Stimulated activated CD8-positive, alpha-beta memory T cell treated with anti-CD3 and anti-CD28 coated beads, Interleukin-2, amount 100 ng/mL, for 48 hours (primary cell): Measurements from ENCODE around the gene UBXN7.
"Not testable (repeated sequence)": the region's sequence is repeated elsewhere in the genome, so short reads cannot be mapped to it uniquely, and the experiment has no call there.

Experiments used
- DNase-seq, 2 donors: peaks; one replicate each; pipeline ENCODE4 v3.0.0-alpha.2; 2020; ENCODE audit warnings: low read depth in 2 of 2

Gene UBXN7

GRCh38 chr3:196356556-196356955, 75.7 kb downstream of the UBXN7 start:
- no peak for DNase-seq

DNA sequence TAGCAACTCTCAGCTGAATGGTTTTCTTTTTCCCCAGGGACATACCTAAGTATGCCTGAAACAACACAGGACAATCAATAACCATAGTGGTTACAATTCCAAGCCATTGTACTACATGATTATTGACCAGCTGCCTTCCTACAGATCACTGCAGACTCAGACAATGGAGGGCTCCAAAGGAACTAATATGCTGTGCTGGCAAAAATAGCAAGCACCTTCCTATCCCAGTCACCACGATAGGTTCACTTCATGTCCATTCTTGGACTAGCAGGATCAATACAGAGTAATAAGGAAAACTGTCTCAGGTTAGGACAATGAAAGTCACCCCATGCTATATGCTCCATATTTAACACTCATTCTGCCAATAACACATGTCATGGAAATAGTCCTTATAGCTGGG, 76.6 kb downstream of the UBXN7 start:
- DNase-seq, result no peak

DNA sequence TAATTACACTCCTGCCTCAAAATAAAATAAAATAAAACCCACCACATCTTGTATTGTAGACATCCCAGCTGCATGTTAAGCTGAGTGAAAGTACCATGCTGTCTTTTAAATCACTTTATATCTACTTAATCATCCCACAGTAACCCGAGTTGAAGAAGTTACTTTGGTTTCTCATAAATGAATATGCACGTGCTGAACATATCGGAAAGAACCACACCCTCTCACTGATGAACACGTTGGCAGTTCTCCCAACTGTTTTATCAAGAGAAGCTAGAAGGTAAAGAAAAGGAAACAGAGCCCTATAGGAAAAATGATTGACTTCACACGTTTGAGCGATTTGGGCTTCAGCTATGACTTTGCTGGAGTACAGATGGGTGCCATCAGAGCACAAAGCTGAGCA, 78.1 kb downstream of the UBXN7 start:
- no peak for DNase-seq

- no peak for DNase-seq
These were observed 80.7 kb downstream of the UBXN7 start for GRCh38 chr3:196351541-196351940.

GRCh38 chr3:196350067-196350466, 82.2 kb downstream of the UBXN7 start:
- no peak for DNase-seq

GRCh38 chr3:196348698-196349097, 83.5 kb downstream of the UBXN7 start:
- DNase-seq, result no peak

GRCh38 chr3:196344663-196345062, 87.6 kb downstream of the UBXN7 start:
- DNase-seq, result no peak

- DNase-seq, result not testable (repeated sequence)
These were observed 88.3 kb downstream of the UBXN7 start for GRCh38 chr3:196343917-196344316.

DNA sequence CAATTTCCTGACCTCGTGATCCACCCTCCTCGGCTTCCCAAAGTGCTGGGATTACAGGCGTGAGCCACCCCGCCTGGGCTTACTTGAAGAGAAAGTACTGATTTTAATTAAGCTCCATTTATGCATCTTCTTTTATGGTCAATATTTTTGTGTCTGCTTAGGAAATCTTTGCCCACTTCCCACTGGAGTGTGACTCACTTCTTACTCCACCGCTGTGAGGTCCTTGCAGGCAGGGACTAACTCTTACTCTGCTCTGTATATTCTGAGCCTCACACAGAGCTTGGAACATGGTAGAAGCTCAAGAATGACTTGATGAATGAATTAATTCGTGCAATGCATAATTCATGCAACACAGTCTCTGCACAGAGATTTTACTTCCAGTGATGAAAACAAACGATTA, 91.1 kb downstream of the UBXN7 start:
- no peak for DNase-seq

- DNase-seq, result no peak
These were observed 91.8 kb downstream of the UBXN7 start for GRCh38 chr3:196340466-196340865.

GRCh38 chr3:196339493-196340254, 92.6 kb downstream of the UBXN7 start:
- no peak for DNase-seq

GRCh38 chr3:196339044-196339443, 93.2 kb downstream of the UBXN7 start:
- DNase-seq, result no peak

DNA sequence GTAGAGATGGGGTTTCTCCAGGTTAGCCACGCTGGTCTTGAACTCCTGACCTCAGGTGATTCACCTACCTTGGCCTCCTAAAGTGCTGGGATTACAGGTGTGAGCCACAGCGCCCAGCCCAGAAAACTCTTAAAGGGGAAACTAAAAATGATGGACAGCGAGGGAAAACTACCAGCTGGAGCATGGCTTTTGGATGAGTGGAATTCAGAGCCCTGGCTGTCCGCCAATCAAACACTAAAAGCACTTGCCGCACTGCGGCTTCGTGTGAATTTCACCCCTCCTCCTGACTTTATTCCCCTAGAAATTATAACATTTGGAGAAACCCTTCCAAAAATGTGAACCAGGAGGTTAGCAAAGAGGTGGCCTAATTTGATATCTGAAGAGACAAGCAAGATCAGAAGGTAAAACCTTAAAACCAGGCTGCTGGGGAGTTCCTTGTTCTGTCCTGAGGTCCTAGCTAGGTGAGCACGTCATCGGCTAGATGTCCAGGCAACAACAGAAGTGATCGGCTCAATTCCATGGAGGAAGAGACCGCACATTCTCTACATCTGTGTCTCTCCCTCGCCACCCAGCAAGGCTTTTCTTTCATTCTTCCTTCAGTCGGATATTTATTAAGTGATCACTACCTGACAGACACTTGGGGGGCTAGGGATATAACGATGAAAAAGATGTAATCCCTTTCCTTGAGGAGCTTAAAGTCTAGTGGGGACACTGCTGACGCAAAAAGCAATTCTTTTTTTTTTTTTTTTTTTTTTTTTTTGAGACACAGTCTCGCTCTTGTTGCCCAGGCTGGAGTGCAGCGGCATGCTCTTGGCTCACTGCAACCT, 95.7 kb downstream of the UBXN7 start:
- no peak for DNase-seq

DNA sequence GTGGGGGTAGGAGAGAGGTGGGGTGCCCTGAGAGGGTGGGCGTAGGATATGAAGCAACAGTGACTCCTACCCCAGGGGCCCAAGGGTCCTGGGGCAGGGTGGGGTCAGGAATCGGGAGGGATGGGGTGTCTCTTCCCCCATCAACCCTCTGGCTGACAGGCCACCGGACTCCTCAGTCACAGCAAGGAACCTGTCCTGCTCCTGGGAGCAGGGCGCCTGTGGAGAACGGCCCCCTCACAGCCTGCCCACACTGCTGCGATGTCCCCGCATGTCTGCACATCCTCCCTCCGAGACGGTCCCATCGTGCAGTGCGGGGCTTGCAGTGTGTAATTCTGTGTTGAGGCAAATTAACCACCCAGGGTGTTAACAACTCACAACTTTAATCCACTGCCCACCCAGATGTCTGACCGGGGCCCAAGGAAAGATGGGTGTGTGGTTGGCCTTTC, 96.7 kb downstream of the UBXN7 start:
- DNase-seq, result no peak

DNA sequence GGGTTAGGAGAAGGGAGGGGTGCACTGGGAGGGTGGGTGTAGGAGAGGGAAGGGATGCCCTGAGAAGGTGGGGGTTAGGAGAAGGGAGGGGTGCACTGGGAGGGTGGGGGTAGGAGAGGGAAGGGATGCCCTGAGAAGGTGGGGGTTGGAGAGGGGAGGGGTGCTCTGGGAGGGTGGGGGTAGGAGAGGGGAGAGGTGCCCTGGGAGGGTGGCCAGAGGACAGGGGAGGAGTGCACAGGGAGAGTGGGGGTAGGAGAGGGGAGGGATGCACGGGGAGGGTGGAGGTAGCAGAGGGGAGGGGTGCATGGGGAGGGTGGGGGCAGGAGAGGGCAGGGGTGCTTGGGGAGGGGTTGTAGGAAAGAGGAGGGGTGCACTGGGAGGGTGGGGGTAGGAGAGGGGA, 97.2 kb downstream of the UBXN7 start:
- DNase-seq, result no peak

DNA sequence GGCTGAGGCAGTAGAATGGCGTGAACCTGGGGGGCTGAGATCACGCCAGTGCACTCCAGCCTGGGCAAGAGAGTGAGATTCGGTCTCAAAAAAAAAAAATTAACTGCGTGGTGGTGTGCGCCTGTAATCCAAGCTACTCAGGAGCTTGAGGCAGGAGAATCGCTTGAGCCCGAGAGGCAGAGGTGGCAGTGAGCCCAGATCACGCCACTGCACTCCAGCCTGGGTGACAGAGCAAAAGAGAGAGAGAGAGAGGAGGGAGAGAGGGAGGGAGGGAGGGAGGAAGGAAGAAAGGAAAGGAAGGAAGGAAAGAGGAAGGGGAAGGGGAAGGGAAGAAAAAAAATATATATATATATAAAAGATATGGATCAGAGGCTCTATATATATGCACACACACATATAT, 100.1 kb downstream of the UBXN7 start:
- DNase-seq, result no peak

DNA sequence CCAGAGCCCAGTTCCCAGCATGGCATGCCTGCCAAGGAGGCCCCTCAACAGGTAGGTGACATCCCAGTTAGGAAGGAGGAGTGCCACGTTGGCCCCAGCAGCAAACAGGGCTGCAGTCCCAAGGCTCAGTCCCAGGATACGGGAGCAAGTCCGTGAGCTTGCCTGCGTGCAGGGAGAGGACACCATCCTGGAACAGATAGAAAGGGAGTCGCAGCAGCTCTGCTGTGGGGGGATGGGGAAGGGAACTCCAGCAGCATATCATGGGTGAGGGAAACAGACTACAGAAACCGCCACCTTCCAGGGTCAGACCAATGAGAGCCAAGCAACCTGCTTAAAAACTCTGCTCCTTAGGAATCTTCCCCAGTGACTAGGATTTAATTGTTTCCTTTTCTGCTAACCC, 104.8 kb downstream of the UBXN7 start:
- no peak for DNase-seq

DNA sequence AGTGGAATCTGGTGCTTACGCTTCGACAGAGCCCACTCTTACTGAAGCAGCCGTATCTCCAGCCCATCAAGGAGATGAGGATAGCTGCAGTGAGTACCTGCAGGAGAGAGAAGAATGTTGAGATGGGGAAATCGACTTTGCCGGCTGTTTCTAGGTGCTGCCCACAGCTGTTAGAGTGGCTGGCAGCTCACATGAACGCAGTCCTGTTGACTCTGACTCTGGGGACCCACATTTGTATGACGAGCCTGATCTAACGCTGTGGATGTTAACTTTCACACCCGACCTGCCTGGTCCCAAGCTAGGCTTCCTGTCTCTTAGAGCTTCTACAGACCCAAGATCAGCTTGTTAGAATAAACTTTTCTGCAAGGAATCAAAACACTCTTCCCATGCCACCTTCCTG, 105.3 kb downstream of the UBXN7 start:
- DNase-seq, result no peak

DNA sequence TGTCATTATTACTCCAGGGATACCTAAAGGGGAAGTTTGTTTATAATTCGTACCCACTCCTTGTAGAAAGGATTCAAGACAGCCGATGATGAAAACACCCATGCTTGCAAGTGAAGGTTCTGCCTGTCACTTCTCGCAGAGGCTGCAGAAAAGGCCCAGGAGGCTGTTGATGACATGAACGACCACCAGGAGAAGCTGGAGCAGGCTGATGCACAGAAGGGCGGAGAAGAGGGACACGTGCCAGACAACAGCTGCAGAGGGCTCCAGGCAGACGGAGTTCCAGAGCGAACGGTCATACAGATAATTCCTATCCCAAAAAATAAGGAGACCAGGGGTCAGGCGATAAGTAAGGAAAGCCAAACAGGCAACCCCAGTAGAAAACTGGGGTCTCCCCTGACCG, 108.5 kb downstream of the UBXN7 start:
- DNase-seq, result no peak

DNA sequence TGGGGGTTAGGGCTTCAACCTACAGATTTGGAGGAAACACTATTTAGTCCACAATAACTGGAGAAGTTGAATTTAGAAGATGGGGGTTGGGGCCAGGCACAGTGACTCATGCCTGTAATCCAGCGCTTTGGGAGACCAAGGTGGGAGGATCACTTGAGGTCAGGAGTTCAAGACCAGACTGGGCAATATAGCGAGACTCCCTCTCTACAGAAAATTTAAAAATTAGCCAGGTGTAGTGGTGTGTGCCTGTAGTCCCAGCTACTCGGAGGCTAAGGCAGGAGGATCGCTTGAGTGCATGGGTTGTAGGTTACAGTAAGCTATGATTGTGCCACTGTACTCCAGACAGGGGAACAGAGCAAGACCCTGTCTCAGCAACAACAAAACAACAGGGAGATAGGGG, 109.2 kb downstream of the UBXN7 start:
- no peak for DNase-seq

DNA sequence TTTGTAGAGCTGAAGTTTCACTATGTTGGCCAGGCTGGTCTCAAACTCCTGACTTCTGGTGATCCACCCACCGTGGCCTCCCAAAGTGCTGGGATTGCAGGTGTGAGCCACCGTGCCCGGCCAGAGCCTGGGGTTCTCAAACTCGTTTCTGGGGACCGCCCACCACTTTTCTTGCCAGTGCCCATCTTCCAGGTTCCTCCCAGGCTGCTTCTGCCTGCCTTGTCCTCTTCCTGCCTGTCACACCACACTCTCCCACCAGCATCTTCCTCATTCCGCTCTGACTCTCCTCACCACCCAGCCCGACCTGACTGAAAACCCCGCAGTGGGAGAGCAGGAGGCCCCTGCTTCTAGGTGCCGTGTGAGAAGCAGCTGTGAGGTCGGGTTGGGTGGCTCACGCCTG, 111.1 kb downstream of the UBXN7 start:
- DNase-seq, result no peak

GRCh38 chr3:196320137-196320536, 112.1 kb downstream of the UBXN7 start:
- no peak for DNase-seq
